NCI-H2227 treated with DMSO at 0.1 percent for 48 hours (cell line): ENCODE data around the gene CHTF18.

ENCODE experiments used
- DNase-seq: peaks from one replicate; lab custom pipeline; 2025; lab: John Stamatoyannopoulos, UW

Gene CHTF18

GRCh38 chr16:794091-794822, 5.8 kb downstream of the CHTF18 start:
- no peak for DNase-seq

- DNase-seq: no peak
These were observed 6.5 kb downstream of the CHTF18 start for GRCh38 chr16:794853-795466.

DNA sequence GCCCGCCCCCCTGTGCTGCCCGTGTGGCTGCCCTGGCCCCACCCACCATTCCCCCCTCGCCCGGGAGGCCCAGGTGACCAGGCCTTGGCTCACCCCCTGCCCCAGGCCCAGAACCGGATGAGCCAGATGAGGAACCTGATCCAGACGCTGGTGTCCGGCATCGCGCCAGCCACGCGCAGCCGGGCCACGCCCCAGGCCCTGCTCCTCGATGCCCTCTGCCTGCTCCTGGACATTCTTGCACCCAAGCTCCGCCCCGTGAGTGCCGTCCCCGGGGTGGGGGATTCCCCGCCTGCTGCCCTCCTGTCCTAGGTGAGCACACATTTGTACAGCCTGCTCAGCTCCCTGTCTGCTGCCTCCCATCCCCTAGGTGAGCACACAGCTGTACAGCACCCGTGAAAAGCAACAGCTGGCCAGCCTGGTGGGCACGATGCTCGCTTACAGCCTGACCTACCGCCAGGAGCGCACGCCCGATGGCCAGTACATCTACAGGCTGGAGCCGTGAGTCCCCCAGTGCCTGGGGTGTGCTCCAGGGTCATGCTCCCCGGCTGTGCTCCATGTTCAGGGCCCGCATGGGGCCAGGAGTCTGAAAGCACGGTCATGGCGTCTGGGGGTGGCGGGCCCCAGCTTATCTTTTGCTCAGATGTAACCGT, 7.3 kb downstream of the CHTF18 start:
- no peak for DNase-seq

GRCh38 chr16:796296-797119, 8.1 kb downstream of the CHTF18 start:
- DNase-seq: no peak

DNA sequence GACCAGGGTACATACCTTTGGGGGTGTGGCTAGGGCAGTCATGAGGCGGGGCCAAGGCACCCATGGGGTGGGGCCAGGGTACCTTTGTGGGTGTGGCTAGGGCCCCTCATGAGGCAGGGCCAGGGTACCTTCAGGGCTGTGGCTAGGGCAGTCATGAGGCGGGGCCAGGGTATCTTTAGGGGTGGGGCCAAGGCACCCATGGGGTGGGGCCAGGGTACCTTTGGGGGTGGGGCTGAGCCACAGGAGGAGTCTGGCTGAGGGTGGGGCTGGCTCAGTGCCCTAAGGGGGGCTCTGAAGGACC, 8.7 kb downstream of the CHTF18 start:
- DNase-seq: no peak

- no peak for DNase-seq
These were observed 9.3 kb downstream of the CHTF18 start for GRCh38 chr16:797686-798085.

DNA sequence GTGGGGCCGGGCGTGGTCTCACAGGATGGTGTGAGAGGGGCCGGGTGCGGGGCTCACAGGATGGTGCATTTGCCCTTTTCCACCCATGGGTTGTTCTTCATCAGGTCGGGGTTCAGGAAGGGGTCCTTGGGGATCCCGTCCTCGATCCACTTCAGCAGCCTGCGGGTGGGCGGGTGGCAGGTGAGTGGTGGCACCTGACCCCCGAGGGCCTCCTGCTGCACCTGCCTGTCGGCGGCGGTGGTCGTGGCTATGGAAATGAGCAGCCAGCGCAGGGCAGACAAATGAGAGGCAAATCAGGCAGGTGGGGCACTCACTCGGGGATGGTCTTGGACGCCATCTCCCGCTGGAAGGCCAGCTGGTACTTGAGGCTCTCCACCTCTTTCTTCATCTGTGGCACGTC, 10.2 kb downstream of the CHTF18 start:
- no peak for DNase-seq

GRCh38 chr16:799111-799947, 10.9 kb downstream of the CHTF18 start:
- no peak for DNase-seq

DNA sequence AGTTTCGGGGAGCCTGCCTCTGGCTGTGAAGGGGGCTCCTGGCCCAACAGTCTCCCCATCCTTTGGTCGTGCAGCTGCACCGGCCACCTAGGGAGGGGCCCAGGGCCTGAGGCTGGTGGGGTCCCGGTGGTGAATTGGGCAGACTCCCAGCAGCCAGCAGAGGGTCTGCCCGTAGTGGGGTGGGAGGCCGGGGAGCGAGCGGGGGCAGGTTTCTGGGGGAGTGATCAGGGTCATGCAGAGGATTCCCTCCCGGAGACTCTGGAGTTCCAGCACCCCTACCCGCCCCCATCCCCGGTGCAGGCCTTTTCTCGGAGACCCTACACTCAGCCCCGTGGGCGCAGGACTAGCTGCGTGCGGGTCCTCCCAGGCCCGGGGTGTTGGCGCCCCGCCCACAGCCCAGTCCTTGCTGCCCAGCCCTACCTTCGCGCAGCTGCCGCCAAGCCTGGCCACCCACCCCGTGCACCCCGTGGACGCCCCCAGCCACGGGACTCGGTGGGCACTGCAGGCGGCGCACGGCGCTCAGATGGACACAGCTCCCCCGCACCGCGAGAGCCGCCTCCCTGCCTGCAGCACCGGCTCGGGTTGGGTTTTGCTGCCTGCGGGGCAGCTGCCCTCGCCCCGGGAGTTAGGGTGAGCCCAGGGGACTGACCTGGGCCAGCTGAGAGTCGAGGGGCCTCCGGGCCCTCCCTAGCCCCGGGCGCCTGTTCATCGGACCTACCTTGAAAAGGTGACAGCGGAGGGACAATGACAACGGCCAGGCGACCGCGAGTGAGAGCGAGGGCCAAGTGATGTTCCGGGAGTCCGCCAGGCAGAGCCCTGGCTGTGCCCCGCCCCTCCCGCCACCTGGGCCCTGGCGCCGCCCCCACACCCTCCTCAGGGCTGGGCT, 11.8 kb downstream of the CHTF18 start, which contains the start of gene GNG13:
TSS of gene GNG13 (minus strand) at position 787 of the 886 bp plus-strand sequence. CDS start 1,657 bp downstream, outside the sequence.
- DNase-seq: no peak

DNA sequence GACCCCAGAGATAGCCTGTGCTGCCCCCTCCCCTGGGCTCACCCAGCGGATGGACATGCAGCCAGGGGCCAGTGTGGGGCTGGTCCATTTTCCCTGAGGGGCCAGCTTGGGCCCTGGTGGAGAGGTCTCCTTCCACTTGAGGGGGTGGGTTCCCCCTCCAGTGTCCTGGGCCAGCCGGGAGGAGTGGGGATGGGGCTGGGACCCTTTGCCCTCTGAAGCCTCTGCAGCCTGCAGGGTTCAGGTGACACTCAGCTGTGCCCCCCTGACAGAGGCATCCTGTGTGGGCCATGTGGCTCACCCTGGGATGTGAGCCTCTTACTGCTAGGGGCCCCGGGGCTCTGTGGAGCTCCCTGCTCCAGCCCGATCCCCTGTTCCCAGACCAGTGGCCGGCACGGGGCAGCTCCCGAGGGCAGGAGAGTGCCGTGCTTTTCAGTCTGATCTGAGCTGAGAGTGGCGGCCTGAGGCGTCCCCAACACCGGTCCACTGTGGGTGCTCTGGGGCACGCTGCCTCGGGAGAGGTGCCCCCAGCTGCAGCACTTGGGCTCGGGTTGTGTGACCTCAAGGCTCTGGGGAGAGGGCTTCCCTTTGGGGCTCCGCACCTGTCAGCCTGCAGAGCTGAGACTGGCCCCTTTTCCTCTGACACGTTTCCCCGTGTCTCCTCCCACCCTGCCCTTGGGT, 12.6 kb downstream of the CHTF18 start:
- DNase-seq: no peak

DNA sequence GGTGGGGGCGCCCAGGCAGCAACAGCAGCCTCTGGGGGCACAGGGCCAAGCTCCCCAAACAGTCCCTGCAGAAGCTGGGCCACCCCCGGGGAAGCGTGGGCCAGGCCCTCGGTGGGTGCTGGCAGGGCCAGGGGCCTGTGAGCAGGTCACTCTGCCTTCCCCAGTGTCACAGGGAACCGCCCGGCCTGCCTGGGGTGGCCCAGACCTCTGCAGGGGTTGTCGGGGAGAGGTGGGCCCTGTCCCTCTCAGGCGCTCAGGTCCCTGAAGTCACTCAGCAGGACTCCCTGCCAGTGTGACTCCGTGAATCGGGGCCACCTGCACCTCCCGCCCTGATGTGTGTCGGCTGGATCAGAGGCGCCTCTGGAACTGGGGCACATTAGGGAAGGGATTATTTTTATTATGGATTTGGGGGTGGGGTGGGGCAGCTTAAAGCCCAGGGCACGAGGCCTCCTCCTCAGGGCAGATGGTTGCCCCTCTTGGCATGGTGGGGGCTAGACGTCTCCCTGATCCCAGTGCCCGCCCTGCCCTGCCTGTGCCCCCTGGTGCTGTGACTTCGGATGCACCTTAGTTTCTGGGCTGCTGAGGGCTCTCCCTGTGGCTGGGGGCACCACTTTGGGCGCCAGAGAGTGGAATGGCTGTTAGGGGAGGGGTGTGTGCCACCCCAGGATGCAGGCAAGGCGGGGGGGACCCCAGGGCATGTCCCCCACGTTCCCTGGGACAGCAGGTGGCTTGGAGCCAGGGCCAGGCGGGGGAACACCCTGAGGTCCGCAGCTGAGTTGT, 13.4 kb downstream of the CHTF18 start:
- no peak for DNase-seq

GRCh38 chr16:802461-802860, 14.0 kb downstream of the CHTF18 start:
- DNase-seq: no peak

GRCh38 chr16:802914-803753, 14.7 kb downstream of the CHTF18 start:
- no peak for DNase-seq

- no peak for DNase-seq
These were observed 15.3 kb downstream of the CHTF18 start for GRCh38 chr16:803754-804080.

DNA sequence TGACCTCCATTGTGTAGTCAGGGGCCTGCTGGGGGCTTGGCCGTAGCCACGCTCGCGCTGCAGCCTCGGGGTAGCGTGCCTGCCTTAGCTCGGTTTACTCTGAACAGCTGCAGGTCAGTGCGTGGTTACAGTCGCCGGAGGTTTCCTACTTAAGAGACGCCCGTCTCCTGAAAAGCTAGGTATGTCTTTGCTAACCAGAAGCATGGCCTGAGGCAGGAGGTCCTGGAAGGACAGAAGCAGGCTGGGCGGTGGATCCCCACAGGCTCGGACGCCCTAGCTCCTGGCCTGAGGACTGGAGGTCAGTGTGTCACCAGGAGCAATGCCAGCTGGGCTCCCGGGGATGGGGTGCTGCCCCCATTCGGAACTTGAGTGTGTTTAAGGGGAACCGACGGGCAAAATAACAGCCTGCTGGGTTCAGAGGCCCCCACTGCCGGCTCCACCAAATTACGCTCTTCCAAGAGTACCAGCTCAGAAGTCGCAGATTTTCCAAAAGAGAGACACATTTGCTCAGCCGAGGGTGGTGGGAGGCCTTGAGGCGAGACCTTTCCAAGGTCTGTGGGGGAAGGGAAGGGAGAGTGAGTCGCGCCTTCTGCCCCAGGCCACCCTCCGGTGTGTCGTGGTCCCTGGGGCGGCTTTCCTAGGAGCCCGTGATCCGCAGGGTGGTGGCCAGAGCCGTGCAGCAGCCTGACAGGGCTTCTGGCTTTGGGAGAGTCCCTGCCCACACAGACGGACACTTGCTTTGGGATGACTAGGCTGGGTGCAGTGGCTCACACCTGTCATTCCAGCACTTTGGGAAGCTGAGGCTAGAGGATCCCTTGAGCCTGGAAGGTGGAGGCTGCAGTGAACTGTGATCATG, 16.0 kb downstream of the CHTF18 start:
- no peak for DNase-seq

GRCh38 chr16:805474-805873, 17.1 kb downstream of the CHTF18 start:
- no peak for DNase-seq

GRCh38 chr16:807347-808084, 19.1 kb downstream of the CHTF18 start:
- DNase-seq: peak; percentile 88
